HCT116 (cell line): ENCODE data around the gene GRIFIN. TPM values are rescaled to one million over a fixed set of nuclear protein-coding genes. Genes with fewer than 3 reads are reported as not detected.

Source experiments
- ATAC-seq: fragments of 200-7000 bp; cut with Tn5 transposase; 2 replicates; pipeline ENCODE4 v1.9.1; 2020; ENCODE audit warnings: mild to moderate bottlenecking, moderate library complexity
- BruUV-seq: library from RNA; stranded (reverse); fragments of 400-500 nt; replicated peaks from 2 replicates; lab custom pipeline; 2021; lab: Mats Ljungman, UMichigan
- CTCF ChIA-PET: fragments of 300-600 bp; sonication (Branson Sonifier 250); formaldehyde crosslinking; loops from one replicate; lab custom pipeline; 2021; ENCODE audit warnings: antibody characterized with exemption; lab: Charles Lee
- POLR2A ChIA-PET: fragments of 300-600, 350-600 bp; sonication (Branson Sonifier 250); formaldehyde crosslinking; loops from one replicate; lab custom pipeline; 2021; ENCODE audit warnings: antibody characterized with exemption; lab: Charles Lee
- RAD21 ChIA-PET, 2 experiments: fragments of 300-600 bp; sonication (Branson Sonifier 250); formaldehyde crosslinking; loops; one replicate each; lab custom pipeline; 2023; ENCODE audit warnings: low total read pairs in 2 of 2; ENCODE audit not compliant: uncharacterized antibody in 2 of 2, unreplicated experiment in 2 of 2, low non-redundant PET in 1 of 2; lab: Charles Lee
- DNase-seq: peaks from one replicate; pipeline ENCODE4 v3.0.0-alpha.2; 2010; ENCODE audit warnings: low read depth, low spot score
- H2AFZ ChIP-seq: fragments of 200-600 bp; shearing (Covaris generic), sonication (generic); 2 replicates; pipeline ENCODE4 v1.6.1; 2017; ENCODE audit warnings: low read depth, mixed run types, mixed read lengths, antibody characterized with exemption, low read length; ENCODE audit not compliant: poor library complexity, severe bottlenecking
- H3K27ac ChIP-seq: 2 replicates; pipeline ENCODE4 v1.5.1; 2012; ENCODE audit warnings: low read depth, low read length
- H3K27me3 ChIP-seq: fragments of 200-600 bp; sonication (generic); 2 replicates; pipeline ENCODE4 v1.6.1; 2016; ENCODE audit warnings: mixed run types, low read length, mixed read lengths; ENCODE audit not compliant: insufficient read depth
- H3K36me3 ChIP-seq, 2 experiments: fragments of 200-500 bp in 1 of 2; fragments of 200-600 bp in 1 of 2; sonication (Bioruptor generic) in 1 of 2; sonication (generic) in 1 of 2; 2 replicates each; pipeline versions ENCODE4 v1.5.1 to v1.6.1; 2014 to 2016; ENCODE audit warnings: low read length in 2 of 2, inconsistent platforms in 1 of 2, mixed read lengths in 1 of 2, mixed run types in 1 of 2; ENCODE audit not compliant: insufficient read depth in 2 of 2, control insufficient read depth in 1 of 2
- H3K4me1 ChIP-seq, 2 experiments: fragments of 200-600 bp in 1 of 2; sonication (generic) in 1 of 2; 2 replicates each; pipeline versions ENCODE4 v1.5.1 to v1.6.1; 2012 to 2017; ENCODE audit warnings: low read length in 2 of 2, inconsistent platforms in 1 of 2, mild to moderate bottlenecking in 1 of 2, mixed read lengths in 1 of 2, mixed run types in 1 of 2, moderate library complexity in 1 of 2; ENCODE audit not compliant: insufficient read depth in 2 of 2, control insufficient read depth in 1 of 2
- H3K4me2 ChIP-seq: fragments of 200-600 bp; sonication (generic); 2 replicates; pipeline ENCODE4 v1.6.1; 2017; ENCODE audit warnings: mixed run types, low read length, mixed read lengths
- H3K4me3 ChIP-seq, 2 experiments: fragments of 200-600 bp in 1 of 2; sonication (generic) in 1 of 2; replicated peaks in 1 of 2; 2 replicates each; pipeline ENCODE4 v1.5.1; 2011 to 2016; ENCODE audit warnings: low read length in 2 of 2, control low read depth in 1 of 2, low read depth in 1 of 2, mild to moderate bottlenecking in 1 of 2, mixed read lengths in 1 of 2, mixed run types in 1 of 2
- H3K79me2 ChIP-seq: fragments of 200-600 bp; sonication (generic); 2 replicates; pipeline ENCODE4 v1.6.1; 2017; ENCODE audit warnings: mild to moderate bottlenecking, mixed run types, low read length, moderate library complexity, mixed read lengths; ENCODE audit not compliant: insufficient read depth
- H3K9ac ChIP-seq: fragments of 200-600 bp; sonication (generic); 2 replicates; pipeline ENCODE4 v1.6.1; 2016; ENCODE audit warnings: low read length, mixed read lengths
- H3K9me2 ChIP-seq: fragments of 200-600 bp; sonication (generic), shearing (Covaris generic); 2 replicates; pipeline ENCODE4 v1.6.1; 2017; ENCODE audit warnings: mixed run types, mild to moderate bottlenecking, moderate library complexity; ENCODE audit not compliant: insufficient read depth
- H3K9me3 ChIP-seq, 2 experiments: fragments of 200-500 bp in 1 of 2; fragments of 200-600 bp in 1 of 2; sonication (Bioruptor generic) in 1 of 2; sonication (generic) in 1 of 2; 2 replicates each; pipeline ENCODE4 v1.6.1; 2014 to 2017; ENCODE audit warnings: low read length in 2 of 2, mixed read lengths in 2 of 2, inconsistent platforms in 1 of 2, low read depth in 1 of 2, mild to moderate bottlenecking in 1 of 2, mixed run types in 1 of 2, moderate library complexity in 1 of 2; ENCODE audit not compliant: control insufficient read depth in 1 of 2, insufficient read depth in 1 of 2
- H4K20me1 ChIP-seq: fragments of 200-600 bp; sonication (generic), shearing (Covaris generic); 2 replicates; pipeline ENCODE4 v1.6.1; 2017; ENCODE audit warnings: mixed run types, mild to moderate bottlenecking, moderate library complexity; ENCODE audit not compliant: insufficient read depth
- CEBPB ChIP-seq: IDR thresholded peaks from 2 replicates; pipeline ENCODE4 v1.6.1; 2012; ENCODE audit warnings: low read depth
- CTCF ChIP-seq, 3 experiments: fragments of 200-600 bp in 1 of 3; sonication (generic) in 1 of 3; IDR thresholded peaks in 2 of 3; conservative IDR thresholded peaks in 1 of 3; 2 replicates each; pipeline ENCODE4 v1.5.1; 2012 to 2017; ENCODE audit warnings: low read depth in 2 of 3, low read length in 2 of 3, antibody characterized with exemption in 1 of 3, borderline replicate concordance in 1 of 3, control low read depth in 1 of 3, mild to moderate bottlenecking in 1 of 3, mixed read lengths in 1 of 3, mixed run types in 1 of 3, moderate library complexity in 1 of 3; ENCODE audit not compliant: insufficient read depth in 1 of 3
- EGR1 ChIP-seq: IDR thresholded peaks from 2 replicates; pipeline ENCODE4 v1.6.1; 2012; ENCODE audit warnings: low read depth
- ELF1 ChIP-seq: IDR thresholded peaks from 2 replicates; pipeline ENCODE4 v1.6.1; 2012; ENCODE audit warnings: low read depth, borderline replicate concordance
- EZH2 ChIP-seq: fragments of 200-600 bp; sonication (generic); IDR thresholded peaks from 2 replicates; pipeline ENCODE4 v1.6.1; 2017; ENCODE audit warnings: antibody characterized with exemption, mixed run types
- EZH2phosphoT487 ChIP-seq: fragments of 200-600 bp; IDR thresholded peaks from 2 replicates; pipeline ENCODE4 v1.6.1; 2018; ENCODE audit warnings: antibody characterized with exemption, borderline replicate concordance
- JUND ChIP-seq: IDR thresholded peaks from 2 replicates; pipeline ENCODE4 v1.6.1; 2012
- POLR2AphosphoS5 ChIP-seq: IDR thresholded peaks from 2 replicates; pipeline ENCODE4 v1.6.1; 2011; ENCODE audit warnings: mild to moderate bottlenecking, low read depth, low read length, moderate library complexity
- SP1 ChIP-seq: IDR thresholded peaks from 2 replicates; pipeline ENCODE4 v1.6.1; 2012; ENCODE audit warnings: low read depth
- SRF ChIP-seq: IDR thresholded peaks from 2 replicates; pipeline ENCODE4 v1.6.1; 2012; ENCODE audit warnings: low read depth
- TCF7L2 ChIP-seq: IDR thresholded peaks from 2 replicates; pipeline ENCODE4 v1.7.0; 2011; ENCODE audit warnings: borderline replicate concordance, inconsistent platforms; ENCODE audit not compliant: insufficient read depth, insufficient read length; ENCODE audit errors: extremely low read depth
- YY1 ChIP-seq: IDR thresholded peaks from 2 replicates; pipeline ENCODE4 v1.6.1; 2011; ENCODE audit warnings: low read length, low read depth, moderate library complexity, mild to moderate bottlenecking; ENCODE audit not compliant: insufficient replicate concordance; ENCODE audit errors: extremely low read depth
- ZFX ChIP-seq: fragments of 450-650 bp; IDR thresholded peaks from 2 replicates; pipeline ENCODE4 v1.6.1; 2017
- ZNF274 ChIP-seq: fragments of 200-500 bp; sonication (Bioruptor generic); IDR thresholded peaks from 2 replicates; pipeline ENCODE4 v1.6.1; 2014; ENCODE audit warnings: mild to moderate bottlenecking, low read depth, low read length, inconsistent platforms
- intact Hi-C: fragments of 100-400 bp; cut with micrococcal nuclease; formaldehyde crosslinking; loops from 2 replicates; pipeline ENCODE4 v1.10.0; 2022
- total RNA-seq: library from RNA; stranded (reverse); gene quantifications from one replicate; pipeline ENCODE4 v1.2.1, GENCODE V29; 2021; ENCODE audit not compliant: unreplicated experiment
- TF ChIP-seq, protein P1 (sequence below): IDR thresholded peaks from 2 replicates; pipeline ENCODE4 v1.6.1; 2012

Gene GRIFIN
- total RNA-seq, 1 experiment from 2014 or later: not detected

DNA sequence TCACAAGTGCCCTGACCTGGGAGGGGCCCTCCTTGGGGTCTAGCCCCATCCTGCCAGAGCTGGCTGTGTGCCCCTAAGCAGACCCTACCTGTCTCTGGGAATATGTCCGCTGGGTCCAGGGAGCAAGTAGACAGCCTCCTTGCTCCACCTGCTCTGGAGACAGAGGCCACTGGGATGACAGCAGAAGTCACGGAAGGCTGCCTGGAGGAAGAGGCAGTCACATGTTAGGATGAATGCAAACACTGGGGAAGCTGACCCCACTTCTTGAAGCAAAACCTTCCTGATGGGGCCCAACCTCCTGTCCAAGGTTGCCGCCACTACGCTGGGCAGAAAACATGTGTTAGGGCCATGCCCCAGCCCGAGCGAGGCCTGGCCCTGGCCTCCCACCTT is 31.7 kb upstream of the GRIFIN start:
- ChIA-PET CTCF (no interaction called here), RAD21 (no interaction called here), POLR2A (no interaction called here)
- Histone ChIP-seq H2AFZ (no peak overlapping the region), H3K27me3 (no peaks in the 10 kb centered on the region), H3K27ac (no peak overlapping the region), H4K20me1 (no peaks in the 10 kb centered on the region), H3K9me3 (no peaks in the 10 kb centered on the region), H3K9ac (no peak overlapping the region), H3K36me3 (no peaks in the 10 kb centered on the region), H3K4me2 (no peak overlapping the region), H3K79me2 (no peaks in the 10 kb centered on the region), H3K4me1 (no peaks in the 10 kb centered on the region), H3K4me3 (no peak overlapping the region), H3K9me2 (no peaks in the 10 kb centered on the region)
- TF ChIP-seq CTCF (IDR thresholded peaks at IDR 0.05 in 2 of 3, conservative IDR thresholded peaks at IDR 0.05 in 1 of 3; ENCODE audit: borderline replicate concordance in 1 of 3, insufficient read depth in 1 of 3, low read depth in 2 of 3, low read length in 2 of 3) (no peak), EZH2 (no peak), POLR2AphosphoS5 (no peak), SRF (no peak), CEBPB (no peak), ELF1 (no peak), ZNF274 (no peak), EGR1 (no peak), SP1 (no peak), EZH2phosphoT487 (no peak), YY1 (no peak), JUND (no peak), TCF7L2 (no peak), ZFX (no peak)
- TF ChIP-seq, protein P1, sequence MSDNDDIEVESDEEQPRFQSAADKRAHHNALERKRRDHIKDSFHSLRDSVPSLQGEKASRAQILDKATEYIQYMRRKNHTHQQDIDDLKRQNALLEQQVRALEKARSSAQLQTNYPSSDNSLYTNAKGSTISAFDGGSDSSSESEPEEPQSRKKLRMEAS: no peak
- DNase-seq: no peak
- intact Hi-C loops: no loop called here
- no peak for ATAC-seq
- BruUV-seq: no TSS peak
